PC-9 (cell line): ENCODE data around the gene GLT8D2. TPM values are rescaled to one million over a fixed set of nuclear protein-coding genes. Genes with fewer than 3 reads are reported as not detected.
A peak's percentile ranks its signal among the peaks of the same experiment; 100 is the strongest.

Source experiments
- BruUV-seq: library from RNA; stranded (reverse); fragments of 400-500 nt; replicated peaks from 2 replicates; lab custom pipeline; 2021; lab: Mats Ljungman, UMichigan
- CTCF ChIA-PET: fragments of 300-600 bp; sonication (Branson Sonifier 250); formaldehyde crosslinking; loops from one replicate; lab custom pipeline; 2022; ENCODE audit warnings: antibody characterized with exemption; lab: Charles Lee
- POLR2A ChIA-PET: fragments of 300-600 bp; sonication (Branson Sonifier 250); formaldehyde crosslinking; loops from one replicate; lab custom pipeline; 2022; ENCODE audit warnings: antibody characterized with exemption; ENCODE audit not compliant: unreplicated experiment; lab: Charles Lee
- DNase-seq, 2 experiments: peaks; one replicate each; pipeline versions ENCODE4 v3.0.0 to v3.0.0-alpha.2; 2015 to 2022; ENCODE audit warnings: mixed read lengths in 1 of 2
- H2AFZ ChIP-seq: fragments of 200-600 bp; sonication (generic); 2 replicates; pipeline ENCODE4 v1.8.1; 2017; ENCODE audit warnings: antibody characterized with exemption
- H3F3A ChIP-seq: fragments of 200-600 bp; sonication (generic); 2 replicates; pipeline ENCODE4 v1.8.1; 2017; ENCODE audit warnings: antibody characterized with exemption, mild to moderate bottlenecking, low read depth; ENCODE audit not compliant: insufficient read depth
- H3K27ac ChIP-seq: fragments of 200-600 bp; sonication (generic); 2 replicates; pipeline ENCODE4 v1.6.1; 2016; ENCODE audit warnings: mixed run types
- H3K27me3 ChIP-seq: fragments of 200-600 bp; sonication (generic); 2 replicates; pipeline ENCODE4 v1.6.1; 2016; ENCODE audit warnings: low read depth, mixed run types; ENCODE audit not compliant: insufficient read depth
- H3K36me3 ChIP-seq: fragments of 200-600 bp; sonication (generic); 2 replicates; pipeline ENCODE4 v1.6.1; 2016; ENCODE audit warnings: low read depth, mixed run types
- H3K4me1 ChIP-seq: fragments of 200-600 bp; sonication (generic); replicated peaks from 2 replicates; pipeline ENCODE4 v1.6.1; 2016; ENCODE audit warnings: mixed run types; ENCODE audit not compliant: insufficient read depth
- H3K4me2 ChIP-seq: fragments of 200-600 bp; sonication (generic); 2 replicates; pipeline ENCODE4 v1.6.1; 2017; ENCODE audit warnings: mixed run types
- H3K4me3 ChIP-seq: fragments of 200-600 bp; sonication (generic); 2 replicates; pipeline ENCODE4 v1.6.1; 2016; ENCODE audit warnings: mixed run types
- H3K79me2 ChIP-seq: fragments of 200-600 bp; sonication (generic); 2 replicates; pipeline ENCODE4 v1.6.1; 2017; ENCODE audit warnings: low read depth, mixed run types
- H3K9me2 ChIP-seq: fragments of 200-600 bp; sonication (generic); 2 replicates; pipeline ENCODE4 v1.8.1; 2017; ENCODE audit warnings: mild to moderate bottlenecking; ENCODE audit not compliant: insufficient read depth
- H3K9me3 ChIP-seq: fragments of 200-600 bp; sonication (generic); 2 replicates; pipeline ENCODE4 v1.8.1; 2016; ENCODE audit warnings: low read depth; ENCODE audit not compliant: insufficient read depth
- H4K20me1 ChIP-seq: fragments of 200-600 bp; sonication (generic); 2 replicates; pipeline ENCODE4 v1.8.1; 2017; ENCODE audit not compliant: insufficient read depth
- CTCF ChIP-seq: fragments of 200-600 bp; sonication (generic); conservative IDR thresholded peaks from 2 replicates; pipeline ENCODE4 v1.6.1; 2017; ENCODE audit warnings: mixed run types, antibody characterized with exemption, mild to moderate bottlenecking, moderate library complexity
- EZH2 ChIP-seq: fragments of 200-600 bp; sonication (generic); IDR thresholded peaks from 2 replicates; pipeline ENCODE4 v1.8.0; 2017; ENCODE audit warnings: antibody characterized with exemption, low read depth
- intact Hi-C: fragments of 100-400 bp; cut with micrococcal nuclease; formaldehyde crosslinking; loops from one replicate; pipeline ENCODE4 v1.10.0; 2022; ENCODE audit not compliant: unreplicated experiment
- total RNA-seq: library from RNA; stranded (reverse); gene quantifications from 2 replicates; pipeline ENCODE4 v1.2.3, GENCODE V29; 2021

The GLT8D2 gene
- total RNA-seq, 1 experiment from 2014 or later, result 0.31 TPM

GRCh38 chr12:104064031-104064841 is 14.2 kb upstream of the GLT8D2 start, which contains the start of gene HCFC2:
Gene HCFC2 (plus strand): TSS chr12:104064531. CDS start chr12:104064561, 30 bp downstream.
- Histone ChIP-seq H3K4me1 (peaks cover 12% of the 10 kb centered on the region), H3K36me3 (no peaks in the 10 kb centered on the region), H3K27me3 (no peaks in the 10 kb centered on the region), H3K4me2 (peak within 1 kb of the TSS; percentile 99), H3K9me2 (no peaks in the 10 kb centered on the region), H2AFZ (peak within 1 kb of the TSS; percentile 95), H3K27ac (no peak within 1 kb of the TSS), H3K4me3 (peak within 1 kb of the TSS; percentile 67), H4K20me1 (no peaks in the 10 kb centered on the region), H3F3A (peaks cover 11% of the 10 kb centered on the region; the same call in 1 of the 2 replicates), H3K79me2 (no peaks in the 10 kb centered on the region), H3K9me3 (no peaks in the 10 kb centered on the region)
- ChIA-PET POLR2A (interaction anchor here (0.6 kb wide), 1 partner anchor 524 kb away, joined by 3 read pairs; no protein-coding TSS in a partner anchor), CTCF (interaction anchor here (0.6 kb wide), 1 partner anchor 1321 kb away, joined by 3 read pairs; no protein-coding TSS in a partner anchor)
- DNase-seq, result peak; percentile 62 to 85
- intact Hi-C loops, result no loop called here
- TF ChIP-seq CTCF (no peak), EZH2 (no peak)
- no TSS peak for BruUV-seq

- no peaks in the 10 kb centered on the region for H4K20me1 ChIP-seq
- no peak overlapping the region for H3K27ac ChIP-seq
- TF ChIP-seq EZH2 (no peak), CTCF (no peak)
- peak overlapping the region; percentile 99 for H3K4me2 ChIP-seq
- peak overlapping the region; percentile 95 for H2AFZ ChIP-seq
- ChIA-PET POLR2A (no interaction called here), CTCF (interaction anchor here (0.6 kb wide), 1 partner anchor 1322 kb away, joined by 3 read pairs; no protein-coding TSS in a partner anchor)
- no peaks in the 10 kb centered on the region for H3K9me2 ChIP-seq
- H3K79me2 ChIP-seq, result no peaks in the 10 kb centered on the region
- intact Hi-C loops, result no loop called here
- H3K9me3 ChIP-seq, result no peaks in the 10 kb centered on the region
- H3K36me3 ChIP-seq, result no peaks in the 10 kb centered on the region
- peak overlapping the region; percentile 67 for H3K4me3 ChIP-seq
- peaks cover 18% of the 10 kb centered on the region for H3K4me1 ChIP-seq
- BruUV-seq, result no TSS peak
- peak in 1 of 2 experiments; percentile 34 for DNase-seq
- H3F3A ChIP-seq, result peaks cover 11% of the 10 kb centered on the region; the same call in 1 of the 2 replicates
- H3K27me3 ChIP-seq, result no peaks in the 10 kb centered on the region
Measured at GRCh38 chr12:104063712-104064030, 13.7 kb upstream of the GLT8D2 start.

GRCh38 chr12:104060791-104061190 is 10.8 kb upstream of the GLT8D2 start:
- ChIA-PET CTCF (no interaction called here), POLR2A (interaction anchor here (0.6 to 0.7 kb wide), 2 partner anchors 104 to 277 kb away, joined by 3 to 4 read pairs; no protein-coding TSS in a partner anchor)
- H3K4me2 ChIP-seq, result no peak overlapping the region
- intact Hi-C loops, result no loop called here
- peaks cover 5% of the 10 kb centered on the region; the same call in 1 of the 2 replicates for H3F3A ChIP-seq
- no peaks in the 10 kb centered on the region for H4K20me1 ChIP-seq
- H3K9me3 ChIP-seq, result no peaks in the 10 kb centered on the region
- peaks cover 23% of the 10 kb centered on the region for H3K4me1 ChIP-seq
- H3K36me3 ChIP-seq, result no peaks in the 10 kb centered on the region
- H3K27ac ChIP-seq, result no peak overlapping the region
- H3K9me2 ChIP-seq, result no peaks in the 10 kb centered on the region
- H3K4me3 ChIP-seq, result no peak overlapping the region
- H3K79me2 ChIP-seq, result no peaks in the 10 kb centered on the region
- H2AFZ ChIP-seq, result no peak overlapping the region
- DNase-seq, result peak in 1 of 2 experiments; percentile 34
- TF ChIP-seq EZH2 (no peak), CTCF (no peak)
- H3K27me3 ChIP-seq, result no peaks in the 10 kb centered on the region
- no TSS peak for BruUV-seq
